Stimulated activated CD4-positive, alpha-beta T cell treated with anti-CD3 and anti-CD28 coated beads, Interleukin-2, amount 100 ng/mL, for 48 hours (primary cell): ENCODE results near the gene ST13.
"Not testable (repeated sequence)": the region's sequence is repeated elsewhere in the genome, so short reads cannot be mapped to it uniquely, and the experiment has no call there.

Experiments used
- DNase-seq, 2 donors: peaks; one replicate each; pipeline ENCODE4 v3.0.0-alpha.2; 2020

Gene ST13

DNA sequence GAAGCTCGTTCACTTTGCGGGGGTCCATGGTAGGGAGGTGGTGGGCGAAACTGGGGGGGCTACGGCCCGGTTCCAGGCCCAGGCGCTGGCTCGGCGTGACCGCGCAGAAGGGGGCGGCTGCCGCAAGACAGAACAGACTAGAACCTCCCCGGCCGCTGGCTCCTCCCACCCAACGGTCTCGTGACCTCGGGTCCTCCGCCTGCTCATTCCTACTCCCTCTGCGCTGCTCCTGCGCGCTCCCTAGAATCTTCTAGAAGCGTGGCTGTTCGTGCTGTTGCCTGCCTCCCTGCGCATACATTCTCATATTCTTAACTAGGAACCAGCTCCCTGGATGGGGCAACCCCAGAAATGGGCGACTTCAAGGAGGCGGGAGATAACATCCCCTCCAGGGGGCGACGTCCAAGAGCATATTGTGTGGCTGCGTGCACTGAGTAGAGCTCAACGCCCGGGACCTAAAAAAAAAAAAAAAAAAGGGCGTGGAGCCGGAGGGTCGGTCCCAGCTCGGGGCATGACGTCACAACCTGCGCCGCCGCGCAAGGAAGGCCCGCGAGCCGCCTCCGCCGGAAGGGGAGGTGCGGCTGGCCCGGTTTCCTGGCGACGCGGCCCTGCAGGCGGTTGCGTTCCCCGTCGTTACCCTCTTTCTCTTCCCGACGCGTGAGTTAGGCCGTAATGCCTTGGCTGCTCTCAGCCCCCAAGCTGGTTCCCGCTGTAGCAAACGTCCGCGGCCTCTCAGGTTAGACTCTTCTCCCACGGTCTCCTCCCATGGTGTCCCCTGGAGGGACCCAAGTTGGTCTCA is at the start of gene ST13, which contains the start of gene XPNPEP3:
ST13 (minus strand) TSS at position 127 of the 796 bp plus-strand sequence; CDS start at position 28, 99 bp downstream.
XPNPEP3 (plus strand) TSS at position 636 of the 796 bp plus-strand sequence; CDS start at position 670, 34 bp downstream.
- peak; percentile 96 for DNase-seq

DNA sequence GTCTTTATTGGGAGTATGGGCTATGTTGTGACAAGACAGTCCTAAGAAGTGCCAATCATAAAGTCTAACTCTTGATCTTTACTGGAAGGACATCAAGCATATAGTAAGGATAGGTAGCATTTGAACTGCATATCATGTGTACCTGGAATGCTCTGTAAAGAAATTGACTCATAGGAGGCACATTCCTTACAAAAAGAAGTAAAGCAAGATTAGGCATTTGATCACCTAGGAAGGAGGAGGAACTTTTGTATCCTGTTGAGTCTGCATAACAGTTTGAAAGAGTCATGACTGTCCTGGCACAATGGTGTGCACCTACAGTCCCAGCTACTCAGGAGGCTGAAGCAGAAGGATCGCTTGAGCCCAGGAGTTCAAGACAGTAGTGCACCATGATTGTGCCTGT is 47.7 kb upstream of the ST13 start:
- no peak for DNase-seq

DNA sequence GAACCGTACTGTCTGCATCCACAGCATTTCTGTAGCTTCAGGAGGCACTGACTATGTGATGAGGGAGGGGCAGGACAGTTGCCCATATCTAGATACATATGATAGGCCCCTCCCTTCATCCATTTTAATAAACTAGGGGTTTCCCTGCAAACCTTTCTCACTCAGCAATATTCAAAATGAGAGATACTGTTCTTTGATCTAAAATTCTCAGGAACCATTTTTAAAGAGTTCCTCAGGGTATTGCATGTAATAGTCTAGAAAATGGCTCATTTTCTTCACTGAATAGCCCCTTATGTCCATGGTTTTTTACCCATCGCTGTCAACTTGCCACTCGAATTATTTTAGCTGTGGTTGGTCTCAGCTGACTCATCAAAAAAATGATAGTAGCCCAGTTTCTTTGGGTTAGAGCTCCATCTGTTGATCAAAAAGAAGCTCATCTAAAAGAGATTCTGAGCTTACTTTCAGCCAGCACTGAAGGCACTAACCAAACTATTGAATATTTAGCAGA is 42.5 kb upstream of the ST13 start:
- peak; percentile 6 to 9 for DNase-seq

DNA sequence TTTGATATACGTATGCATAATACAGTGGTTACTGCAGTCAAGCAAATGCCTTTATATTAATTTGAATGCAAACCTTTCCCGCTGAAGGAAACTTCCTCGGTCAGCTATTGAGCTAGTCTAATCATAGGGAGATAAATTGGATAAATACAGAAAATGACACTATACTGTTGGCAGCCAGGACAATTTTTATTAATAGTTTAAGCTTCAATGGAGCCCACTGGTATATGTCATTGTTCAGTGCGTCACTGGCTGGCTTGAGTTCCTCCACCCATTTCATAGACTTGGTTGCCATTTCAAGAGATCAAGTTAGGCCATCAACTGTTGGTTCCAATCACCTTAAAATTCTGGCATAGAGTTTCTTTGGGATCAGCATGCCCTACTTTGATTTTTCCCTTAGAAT is 38.0 kb upstream of the ST13 start:
- DNase-seq, result no peak

DNA sequence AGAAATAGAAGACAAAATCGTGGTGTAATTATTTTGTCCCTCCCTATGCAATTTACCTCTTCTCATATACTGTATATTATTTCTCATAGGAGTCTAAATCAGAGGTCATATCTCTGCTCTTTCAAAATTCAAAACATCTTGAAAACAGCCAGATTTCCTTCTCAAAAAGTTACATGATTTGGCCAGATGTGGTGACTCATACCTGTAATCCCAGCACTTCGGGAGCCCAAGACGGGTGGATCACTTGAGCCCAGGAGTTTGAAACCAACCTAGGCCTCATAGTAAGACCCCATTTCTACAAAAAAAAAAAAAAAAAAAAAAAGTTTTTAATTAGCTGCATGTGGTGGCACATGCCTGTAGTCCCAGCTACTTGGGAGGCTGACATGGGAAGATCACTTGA is 34.4 kb upstream of the ST13 start:
- no peak for DNase-seq

DNA sequence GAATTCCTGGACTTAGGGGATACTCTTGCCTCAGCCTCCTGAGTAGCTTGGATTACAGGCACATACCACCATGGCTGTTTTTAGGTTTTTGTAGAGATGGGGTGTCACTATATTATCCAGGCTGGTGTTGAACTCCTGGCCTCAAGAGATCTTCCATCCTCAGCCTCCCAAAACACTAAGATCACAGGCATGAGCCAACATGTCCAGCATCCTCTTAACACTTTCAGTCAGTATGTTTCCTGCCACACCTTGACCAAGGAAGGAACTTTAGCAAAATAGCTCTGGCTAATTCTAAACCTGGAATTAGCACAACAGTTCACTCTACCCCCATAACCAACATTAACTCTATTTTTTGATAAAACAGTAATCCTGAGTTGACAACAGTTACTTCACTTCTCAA is 32.7 kb upstream of the ST13 start:
- no peak for DNase-seq

DNA sequence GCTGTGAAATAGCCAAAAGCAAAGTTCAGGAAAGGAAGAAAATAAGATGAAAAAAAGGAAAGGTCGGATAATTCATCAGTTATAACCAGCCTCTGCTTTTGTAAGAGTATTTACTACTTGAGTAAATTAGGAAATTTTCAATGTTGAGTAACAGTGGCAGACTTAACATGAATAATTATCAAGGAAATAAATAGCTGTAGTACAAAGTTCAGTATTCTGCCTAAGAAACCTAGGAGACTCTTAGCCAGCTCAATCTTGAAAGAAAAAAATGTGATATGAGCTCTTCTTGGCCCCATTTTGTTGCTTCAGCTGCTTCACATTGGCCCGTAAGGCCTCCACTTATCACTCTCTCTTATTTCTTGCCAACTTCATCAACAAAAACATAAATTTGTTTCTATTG is 22.5 kb upstream of the ST13 start:
- DNase-seq, result no peak

DNA sequence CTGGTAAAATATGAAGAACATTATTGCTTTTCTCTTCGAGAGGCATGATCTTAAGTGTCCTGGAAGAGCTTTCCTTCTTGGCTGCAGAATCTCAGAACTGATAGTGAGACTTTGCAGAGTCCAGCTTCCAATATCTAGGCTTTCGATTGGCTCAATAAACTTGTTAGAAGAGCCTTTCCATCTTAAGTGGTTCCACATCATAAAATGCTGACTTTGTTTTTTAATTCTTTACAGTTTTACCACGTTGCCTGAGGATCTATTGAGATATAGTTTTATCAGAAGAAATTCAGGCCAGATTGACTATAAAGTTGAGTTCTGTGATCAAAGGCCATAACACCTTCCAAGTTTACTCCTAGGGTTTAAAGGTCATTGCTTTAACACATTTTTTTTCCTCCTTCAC is 21.0 kb upstream of the ST13 start:
- DNase-seq, result no peak

DNA sequence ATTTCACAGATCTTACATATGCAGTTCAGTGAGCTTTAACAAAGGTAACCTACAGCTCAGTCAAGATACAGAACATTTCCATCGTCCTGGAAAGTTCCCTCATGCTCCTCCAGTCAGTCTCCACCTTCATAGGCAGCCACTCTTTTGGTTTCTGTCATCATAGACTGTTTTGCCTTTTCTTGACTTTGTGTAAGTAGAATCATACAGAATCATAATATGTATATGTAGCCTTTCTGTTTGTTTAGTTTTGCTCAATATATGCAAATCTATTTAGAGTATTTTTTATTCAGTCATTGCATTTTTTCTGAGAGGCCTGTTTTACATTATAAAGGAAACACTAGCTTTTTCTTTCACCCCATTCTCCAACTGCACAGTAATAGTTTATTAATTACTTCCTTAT is 20.5 kb upstream of the ST13 start:
- no peak for DNase-seq

DNA sequence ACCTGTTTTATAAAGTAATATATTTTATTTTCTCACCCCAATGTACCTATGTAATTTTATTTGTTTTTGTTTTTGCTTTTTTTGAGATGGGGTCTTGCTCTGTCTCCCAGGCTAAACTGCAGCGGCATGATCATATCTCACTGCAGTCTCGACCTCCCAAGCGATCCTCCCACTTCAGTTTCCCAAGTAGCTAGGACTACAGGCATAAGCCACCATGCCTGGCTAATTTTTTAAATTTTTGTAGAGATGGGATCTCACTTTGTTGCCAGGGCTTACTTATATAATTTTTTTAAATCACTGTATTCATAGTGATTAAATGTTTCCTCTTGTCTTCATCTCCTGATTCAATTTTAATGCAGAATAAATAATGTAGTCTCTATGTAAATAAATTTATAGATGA is 18.7 kb upstream of the ST13 start:
- no peak for DNase-seq

DNA sequence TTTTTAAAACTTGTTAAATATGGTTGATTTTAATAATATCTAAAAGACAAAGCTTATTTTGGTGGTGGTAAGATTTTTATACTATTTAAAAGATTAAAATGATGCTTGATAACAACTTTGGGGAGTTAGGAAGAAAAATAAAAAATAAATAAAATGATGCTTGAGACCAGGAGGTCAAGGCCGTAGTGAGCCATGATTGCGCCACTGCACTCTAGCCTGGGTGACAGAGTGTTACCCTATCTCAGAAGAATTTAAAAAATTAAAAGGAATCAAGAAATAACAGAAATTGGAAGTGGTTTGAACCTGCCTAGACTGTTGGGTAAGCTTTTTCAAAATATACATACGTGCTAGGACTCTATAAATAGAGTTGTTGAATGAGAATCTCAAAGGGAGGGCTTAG is 17.6 kb upstream of the ST13 start:
- DNase-seq, result no peak

DNA sequence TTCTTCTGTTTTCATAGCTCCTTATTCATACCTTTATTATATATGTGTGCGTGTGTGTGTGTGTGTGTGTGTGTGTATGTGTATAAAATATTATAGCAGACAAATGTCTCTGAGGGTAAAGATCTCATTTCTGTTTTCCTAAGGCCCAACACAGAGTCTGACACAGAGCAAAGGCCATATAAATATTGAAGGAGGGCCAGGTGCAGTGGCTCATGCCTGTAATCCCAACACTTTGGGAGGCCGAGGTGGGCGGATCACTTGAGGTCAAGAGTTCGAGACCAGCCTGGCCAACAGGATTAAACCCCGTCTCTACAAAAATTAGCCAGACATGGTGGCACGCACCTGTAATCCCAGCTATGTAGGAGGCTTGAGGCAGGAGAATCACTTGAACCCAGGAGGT is 11.9 kb upstream of the ST13 start:
- not testable (repeated sequence) for DNase-seq

DNA sequence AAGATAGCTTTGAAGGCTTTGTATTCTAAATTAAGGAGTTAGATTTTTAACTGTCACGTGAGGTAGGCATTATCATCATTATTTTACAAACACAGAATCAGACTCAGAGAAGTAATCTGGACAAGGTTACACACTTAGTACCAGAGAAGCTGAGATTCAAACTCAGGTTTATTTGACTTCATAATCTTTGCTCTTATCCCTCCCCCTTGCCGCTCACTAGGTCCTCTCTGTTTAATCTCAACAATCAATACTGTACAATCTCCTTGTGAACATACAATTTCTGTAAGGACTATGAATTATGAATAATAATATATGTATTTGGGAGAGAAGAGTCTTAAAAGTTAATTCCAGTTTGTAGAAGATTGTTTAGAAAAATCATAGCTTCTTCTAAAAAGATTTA is 10.7 kb upstream of the ST13 start:
- DNase-seq, result no peak

DNA sequence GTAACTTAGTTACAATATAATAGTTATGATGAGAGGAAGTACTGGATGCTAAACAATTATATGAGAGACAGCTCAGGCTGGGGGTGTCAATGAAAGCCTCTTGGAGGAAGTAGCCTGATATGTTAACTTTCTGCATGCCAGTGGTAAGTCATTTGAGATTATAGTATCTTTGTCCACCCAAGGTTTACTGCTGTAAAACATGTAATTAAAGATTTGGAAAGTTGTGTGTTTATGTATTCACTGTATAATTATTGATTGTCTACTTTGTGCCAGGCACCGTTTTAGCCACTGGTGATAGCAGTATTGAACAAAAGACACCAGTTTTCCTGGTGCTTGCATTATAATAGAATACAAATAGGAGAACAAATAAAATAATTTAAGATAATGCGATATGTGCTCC is 6.1 kb upstream of the ST13 start:
- no peak for DNase-seq

DNA sequence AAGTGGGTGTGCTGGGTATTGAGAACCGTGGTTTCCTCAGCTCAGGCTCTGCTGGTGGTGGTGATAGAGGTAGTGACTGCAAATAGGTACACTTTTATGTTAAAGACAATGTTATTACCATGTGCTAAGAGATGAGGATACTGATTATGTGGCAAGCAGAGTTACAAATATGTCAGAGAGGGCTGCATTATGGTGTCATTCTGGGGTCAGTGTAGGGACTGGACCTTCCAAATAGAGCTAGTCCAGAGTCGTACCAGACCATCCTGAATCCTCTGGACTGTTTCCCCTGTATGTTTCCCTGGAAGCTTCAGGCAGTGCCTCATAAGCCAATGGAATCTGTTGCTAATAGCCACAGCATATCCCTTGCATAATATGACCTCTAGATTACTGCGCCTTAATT is 5.6 kb upstream of the ST13 start, which contains the start of gene DNAJB7:
DNAJB7 (minus strand) TSS at position 101 of the 400 bp plus-strand sequence. CDS start 119 bp downstream, outside the sequence.
- no peak for DNase-seq

DNA sequence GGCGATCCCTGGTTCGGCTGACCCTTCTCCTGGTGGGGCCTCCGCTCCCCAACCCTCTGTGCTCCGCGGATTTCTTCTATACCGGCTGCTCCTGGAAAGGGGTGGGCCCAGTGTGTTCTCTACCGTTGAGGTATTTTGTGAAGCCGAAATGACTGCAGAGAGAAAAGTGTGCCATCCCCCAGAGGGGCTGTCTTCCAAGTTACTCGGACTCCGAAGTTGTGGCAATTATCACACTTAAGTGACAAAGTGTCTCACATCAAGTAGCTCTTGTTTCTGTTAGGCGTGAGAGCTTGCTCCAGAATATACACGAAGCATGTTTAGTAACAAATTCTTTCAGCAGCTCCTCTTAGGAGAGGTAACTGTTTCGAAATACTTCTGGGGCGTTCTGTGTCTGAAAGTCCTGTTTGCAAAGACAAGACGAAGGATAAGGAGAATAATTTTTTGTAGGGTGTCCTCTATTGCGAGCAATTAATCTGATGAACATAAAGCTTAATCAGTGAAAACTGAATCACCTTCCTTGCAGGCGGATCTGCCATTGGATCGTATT is 943 bp upstream of the ST13 start:
- DNase-seq, result no peak

DNA sequence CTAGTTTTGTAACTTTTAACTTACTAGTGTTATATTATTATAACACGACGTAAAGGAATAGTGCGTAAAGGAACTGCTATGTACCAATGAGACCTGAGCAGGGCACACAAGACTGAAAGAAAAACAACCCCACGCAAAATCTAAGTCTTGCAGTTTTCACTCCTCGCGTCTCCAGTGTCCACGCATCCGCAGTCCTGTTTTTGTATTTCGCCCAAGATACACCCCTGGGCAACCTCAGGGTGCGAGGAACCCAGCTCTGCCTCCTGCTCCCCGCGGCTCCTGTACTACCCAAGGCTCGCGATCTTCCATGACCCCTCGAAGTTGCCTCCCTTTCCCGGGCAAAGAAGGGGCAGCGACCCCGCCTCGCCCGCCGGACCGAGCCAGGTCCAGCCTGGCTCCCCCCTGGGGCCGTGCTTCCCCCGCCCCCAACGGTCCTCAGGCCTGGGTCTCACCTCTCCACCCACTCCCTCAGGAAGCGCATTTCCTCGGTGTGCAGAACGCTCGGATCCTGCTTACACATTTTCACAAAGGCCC is 393 bp downstream of the ST13 start:
- DNase-seq, result peak; percentile 10 to 19

DNA sequence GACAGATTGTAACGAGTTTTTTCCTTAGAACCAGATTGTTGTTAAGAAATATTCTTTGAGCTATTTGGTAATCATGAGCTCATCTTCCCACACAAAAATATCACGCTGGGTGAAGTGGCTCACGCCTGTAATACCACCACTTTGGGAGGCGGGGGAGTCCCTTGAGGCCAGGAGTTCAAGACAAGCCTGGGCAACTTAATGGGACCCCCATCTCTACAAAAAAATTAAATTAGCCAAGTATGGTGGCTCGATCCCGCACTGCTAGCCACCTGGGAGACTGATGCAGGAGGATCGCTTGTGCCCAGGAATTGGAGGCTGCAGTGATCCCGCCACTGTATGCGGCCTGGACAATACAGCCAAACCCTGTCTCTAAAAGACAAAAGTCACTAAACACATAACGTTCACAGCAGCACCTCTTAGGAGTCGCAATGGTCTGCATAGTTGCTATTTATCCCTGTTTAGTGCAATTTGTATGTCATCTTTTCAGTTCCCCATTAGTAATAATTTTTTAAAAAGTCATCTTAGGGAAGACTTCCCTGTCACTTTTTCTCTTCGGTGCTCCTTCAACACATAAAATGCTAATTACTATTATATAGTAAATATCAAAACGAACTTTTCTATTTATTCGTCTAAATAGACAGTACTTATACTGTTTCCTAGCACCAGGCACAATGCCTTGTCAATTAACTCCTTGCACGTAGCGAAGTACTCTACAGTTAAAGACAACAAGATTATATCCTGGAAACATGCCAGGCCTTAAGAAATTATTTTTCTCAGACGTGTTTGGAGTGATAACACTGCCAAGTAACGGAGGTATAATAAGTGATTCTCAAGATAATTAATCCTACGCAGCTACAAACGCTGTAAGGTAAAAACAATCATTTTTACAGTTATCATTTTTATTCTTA is 1.1 kb downstream of the ST13 start:
- no peak for DNase-seq

DNA sequence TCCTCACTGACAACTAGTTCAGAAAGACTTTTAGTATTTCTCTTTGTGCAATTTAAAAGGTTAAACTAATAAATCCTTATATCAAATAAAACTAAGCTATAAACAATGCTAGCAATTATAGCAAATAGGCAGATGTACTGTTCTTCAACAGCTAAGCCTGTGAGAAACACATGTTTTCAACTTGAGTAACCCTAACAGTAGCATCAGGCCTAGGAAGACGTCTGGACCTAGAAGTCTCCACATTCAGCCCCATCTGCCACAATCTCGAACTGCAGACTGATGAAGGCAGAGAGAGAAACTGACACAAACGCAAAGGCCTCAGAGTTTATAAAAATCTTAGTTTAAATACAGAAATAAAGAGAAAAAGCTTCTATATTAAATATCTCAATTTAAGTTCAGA is 2.5 kb downstream of the ST13 start:
- no peak for DNase-seq

DNA sequence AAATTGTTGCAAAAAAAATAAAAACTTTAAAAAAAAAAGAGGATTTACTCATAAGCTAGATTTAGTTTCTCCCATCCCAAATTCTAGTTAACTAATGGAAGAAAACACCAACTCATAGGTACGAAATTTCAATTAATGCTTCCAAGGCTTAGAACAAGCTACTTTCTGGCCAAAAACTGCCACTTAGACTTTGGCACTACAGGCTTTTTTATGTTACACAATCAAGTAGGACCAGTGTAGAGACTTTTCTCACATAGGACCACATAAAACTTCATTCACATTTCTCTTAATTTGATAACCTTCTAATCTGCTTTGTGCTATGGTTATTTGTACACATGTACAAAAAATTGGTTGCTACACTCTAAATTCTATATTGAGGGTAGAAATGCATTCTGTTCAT is 3.1 kb downstream of the ST13 start:
- no peak for DNase-seq

DNA sequence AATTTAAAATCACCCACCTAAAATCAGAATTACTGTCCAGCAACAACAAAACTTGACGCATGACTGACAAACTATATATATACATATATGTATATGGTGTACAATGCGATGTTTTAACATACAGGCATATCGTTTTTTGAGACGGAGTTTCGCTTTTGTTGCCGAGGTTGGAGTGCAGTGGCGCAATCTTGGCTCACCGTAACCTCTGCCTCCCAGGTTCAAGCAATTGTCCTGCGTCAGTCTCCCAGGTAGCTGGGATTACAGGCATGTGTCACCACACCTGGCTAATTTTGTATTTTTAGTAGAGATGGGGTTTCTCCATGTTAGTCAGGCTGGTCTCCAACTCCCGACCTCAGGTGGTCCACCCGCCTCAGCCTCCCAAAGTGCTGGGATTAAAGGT is 10.6 kb downstream of the ST13 start:
- DNase-seq, result not testable (repeated sequence)

DNA sequence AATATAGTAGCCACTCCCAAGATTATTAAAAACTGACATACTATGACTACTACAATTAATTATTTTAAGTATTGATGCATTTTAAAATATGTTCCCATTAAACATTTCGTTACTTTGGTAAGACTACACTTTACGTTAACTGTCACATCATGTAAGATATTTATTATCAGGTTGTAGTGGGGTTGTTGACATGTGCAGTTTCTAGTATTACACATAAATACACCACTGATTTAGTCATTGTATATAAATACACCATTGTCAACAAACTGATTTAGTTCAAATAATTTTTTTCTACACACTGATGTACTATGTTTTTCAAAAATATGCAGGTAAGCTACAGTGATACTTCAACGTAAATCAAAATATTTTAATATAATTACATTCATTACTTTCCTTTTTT is 11.5 kb downstream of the ST13 start:
- DNase-seq, result no peak

DNA sequence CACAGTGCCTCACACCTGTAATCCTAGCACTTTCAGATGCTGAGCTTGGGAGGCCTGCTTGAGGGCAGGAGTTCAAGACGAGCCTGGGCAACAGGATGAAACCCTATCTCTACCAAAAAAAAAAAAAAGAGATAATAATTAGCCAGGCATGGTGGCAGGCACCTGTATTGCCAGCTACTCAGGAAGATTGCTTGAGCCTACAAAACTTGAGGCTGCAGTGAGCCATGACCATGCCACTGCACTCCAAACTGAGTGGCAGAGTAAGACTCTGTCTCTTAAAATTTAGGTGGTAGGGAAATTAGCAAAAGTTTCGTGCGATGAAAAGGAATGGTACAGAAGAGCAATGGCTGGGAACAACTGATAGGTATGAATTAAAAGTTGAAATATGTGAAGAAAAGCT is 18.0 kb downstream of the ST13 start:
- no peak for DNase-seq
